CD14-positive monocyte (primary cell): ENCODE data around the gene CUTA. TPM values are rescaled to one million over a fixed set of nuclear protein-coding genes. Genes with fewer than 3 reads are reported as not detected.
A peak's percentile ranks its signal among the peaks of the same experiment; 100 is the strongest.

Source experiments
- DNase-seq, 3 donors: peaks; one replicate each; pipeline ENCODE4 v3.0.0-alpha.2; 2011 to 2022
- H2AFZ ChIP-seq: 2 replicates; pipeline ENCODE4 v1.6.0; 2012; ENCODE audit warnings: mild to moderate bottlenecking, low read depth, low read length, inconsistent platforms; ENCODE audit not compliant: insufficient read depth, poor library complexity, severe bottlenecking
- H3K27ac ChIP-seq, 2 donors: 1 replicate in 1 of 2; 2 replicates in 1 of 2; pipeline ENCODE4 v1.5.1; 2012 to 2013; ENCODE audit warnings: low read length in 2 of 2, control low read depth in 1 of 2, inconsistent platforms in 1 of 2, low read depth in 1 of 2, mild to moderate bottlenecking in 1 of 2
- H3K27me3 ChIP-seq, 2 donors: one replicate each; pipeline versions ENCODE4 v1.6.0 to v1.6.1; 2011 to 2013; ENCODE audit warnings: low read length in 2 of 2; ENCODE audit not compliant: control insufficient read depth in 2 of 2, insufficient read depth in 2 of 2
- H3K36me3 ChIP-seq, 2 donors: replicated peaks in 1 of 2; 1 replicate in 1 of 2; 2 replicates in 1 of 2; pipeline versions ENCODE4 v1.5.1 to v1.6.1; 2012 to 2013; ENCODE audit warnings: low read length in 2 of 2, control low read depth in 1 of 2, inconsistent platforms in 1 of 2, mild to moderate bottlenecking in 1 of 2; ENCODE audit not compliant: insufficient read depth in 2 of 2, control insufficient read depth in 1 of 2
- H3K4me1 ChIP-seq, 2 donors: 1 replicate in 1 of 2; 2 replicates in 1 of 2; pipeline versions ENCODE4 v1.5.1 to v1.6.1; 2012 to 2013; ENCODE audit warnings: low read length in 2 of 2, control low read depth in 1 of 2, inconsistent platforms in 1 of 2, mild to moderate bottlenecking in 1 of 2, moderate library complexity in 1 of 2; ENCODE audit not compliant: insufficient read depth in 2 of 2, control insufficient read depth in 1 of 2
- H3K4me2 ChIP-seq: replicated peaks from 2 replicates; pipeline ENCODE3; 2012; ENCODE audit warnings: low read length, moderate library complexity, mild to moderate bottlenecking; ENCODE audit not compliant: poor library complexity, severe bottlenecking; ENCODE audit errors: extremely low read depth
- H3K4me3 ChIP-seq, 3 experiments: fragments of 200-600 bp in 1 of 3; sonication (generic) in 1 of 3; replicated peaks in 1 of 3; 1 replicate in 2 of 3; 2 replicates in 1 of 3; pipeline ENCODE4 v1.5.1; 2011 to 2013; ENCODE audit warnings: low read length in 3 of 3, mild to moderate bottlenecking in 3 of 3, control low read depth in 2 of 3, low read depth in 2 of 3, inconsistent platforms in 1 of 3, moderate library complexity in 1 of 3
- H3K79me2 ChIP-seq: 2 replicates; pipeline ENCODE4 v1.6.0; 2012; ENCODE audit warnings: mild to moderate bottlenecking, control low read depth, inconsistent platforms, low read length, moderate library complexity; ENCODE audit not compliant: insufficient read depth
- H3K9ac ChIP-seq: 2 replicates; pipeline ENCODE4 v1.6.0; 2017; ENCODE audit warnings: low read length, mild to moderate bottlenecking; ENCODE audit not compliant: insufficient read depth, poor library complexity, severe bottlenecking
- H3K9me3 ChIP-seq, 2 donors: replicated peaks in 1 of 2; 1 replicate in 1 of 2; 2 replicates in 1 of 2; pipeline versions ENCODE4 v1.5.1 to v1.6.1; 2012 to 2013; ENCODE audit warnings: low read length in 2 of 2, control low read depth in 1 of 2; ENCODE audit not compliant: control insufficient read depth in 1 of 2, insufficient read depth in 1 of 2
- H4K20me1 ChIP-seq: 2 replicates; pipeline ENCODE4 v1.6.0; 2012; ENCODE audit warnings: mild to moderate bottlenecking, low read length, control low read depth, moderate library complexity; ENCODE audit not compliant: insufficient read depth
- H3K27ac Mint-ChIP-seq, 7 donors: one replicate each; pipeline ENCODE4 v1.8.0; 2020; ENCODE audit warnings: mild to moderate bottlenecking in 7 of 7, mixed read lengths in 7 of 7, moderate library complexity in 6 of 7, inconsistent platforms in 2 of 7
- H3K27me3 Mint-ChIP-seq, 3 donors: one replicate each; pipeline ENCODE4 v1.8.0; 2021 to 2022; ENCODE audit warnings: low read depth in 3 of 3, mild to moderate bottlenecking in 3 of 3, mixed read lengths in 3 of 3, moderate library complexity in 3 of 3, inconsistent platforms in 1 of 3
- H3K36me3 Mint-ChIP-seq, 2 donors: one replicate each; pipeline ENCODE4 v1.8.0; 2020; ENCODE audit warnings: mixed read lengths in 2 of 2, inconsistent platforms in 1 of 2, mild to moderate bottlenecking in 1 of 2
- H3K4me1 Mint-ChIP-seq: one replicate; pipeline ENCODE4 v1.8.0; 2020; ENCODE audit warnings: mild to moderate bottlenecking, mixed read lengths
- H3K4me3 Mint-ChIP-seq, 2 donors: one replicate each; pipeline ENCODE4 v1.8.0; 2020; ENCODE audit warnings: mild to moderate bottlenecking in 2 of 2, mixed read lengths in 2 of 2, moderate library complexity in 1 of 2
- H3K9me3 Mint-ChIP-seq, 7 donors: one replicate each; pipeline ENCODE4 v1.8.0; 2020 to 2022; ENCODE audit warnings: mixed read lengths in 7 of 7, mild to moderate bottlenecking in 6 of 7, moderate library complexity in 6 of 7, inconsistent platforms in 2 of 7
- CTCF ChIP-seq: fragments of 200-600 bp; IDR thresholded peaks from one replicate; pipeline ENCODE4 v1.8.0; 2022; ENCODE audit warnings: antibody characterized with exemption, mild to moderate bottlenecking
- whole genome bisulfite sequencing: methylation state at CpG from one replicate; pipeline ENCODE4 v1.1.5; 2013; ENCODE audit warnings: missing lambda C conversion rate; ENCODE audit not compliant: insufficient coverage; 5-methylcytosine and 5-hydroxymethylcytosine counted together
- intact Hi-C, 2 donors: fragments of 100-400 bp; cut with micrococcal nuclease; formaldehyde crosslinking; loops; one replicate each; pipeline versions ENCODE4 v1.15.0 to v1.15.1; 2023
- polyA plus RNA-seq, 3 donors: library from polyadenylated mRNA; depleted of rRNA in 1 of 3; unstranded in 2 of 3; stranded (reverse) in 1 of 3; fragments of 300-500 nt in 2 of 3; fragments of >200 nt in 1 of 3; fragmentation: Illumina TruSeq in 2 of 3; gene quantifications; 1 replicate in 2 of 3; 2 replicates in 1 of 3; pipeline ENCODE4 v1.2.3, GENCODE V29; 2012 to 2021

Gene CUTA
- polyA plus RNA-seq, 3 donors, result 137 to 160 (median 153) TPM

- Histone ChIP-seq H3K4me2 (peak overlapping the region; percentile 81), H3K27me3 (peaks cover 0 to 3% of the 10 kb centered on the region in 2 donors), H3K4me3 (peak overlapping the region; percentile 2 to 69 (median 6)), H2AFZ (peak overlapping the region; percentile 78), H3K9ac (peak overlapping the region; percentile 44), H3K36me3 (peaks cover 4 to 12% of the 10 kb centered on the region in 2 donors), H4K20me1 (no peaks in the 10 kb centered on the region), H3K79me2 (no peaks in the 10 kb centered on the region), H3K27ac (no peak overlapping the region), H3K9me3 (no peaks in the 10 kb centered on the region), H3K4me1 (peaks cover 35 to 49% of the 10 kb centered on the region in 2 donors)
- no CpG with 5 or more reads among the region's 12 CpGs for WGBS
- peak overlapping the region; percentile 62 to 84 for H3K4me3 Mint-ChIP-seq
- peaks cover 0 to 5% (median 0%) of the 10 kb centered on the region in 7 donors for H3K9me3 Mint-ChIP-seq
- no peak for TF ChIP-seq CTCF
- intact Hi-C loops, result no loop called here
- peaks cover 20 to 36% (median 21%) of the 10 kb centered on the region in 3 donors for H3K27me3 Mint-ChIP-seq
- peak overlapping the region in 4 of 7 donors; percentile 26 to 71 (median 46) for H3K27ac Mint-ChIP-seq
- H3K4me1 Mint-ChIP-seq, result peaks cover 60% of the 10 kb centered on the region
- peak in 2 of 3 donors; percentile 34 to 42 for DNase-seq
- peaks cover 12 to 28% of the 10 kb centered on the region in 2 donors for H3K36me3 Mint-ChIP-seq
These were observed 14.1 kb upstream of the CUTA start for GRCh38 chr6:33431880-33432541.

GRCh38 chr6:33430991-33431879 is 13.3 kb upstream of the CUTA start:
- Mint-ChIP-seq H3K4me3 (peak overlapping the region; percentile 71 to 84), H3K36me3 (peaks cover 9 to 24% of the 10 kb centered on the region in 2 donors), H3K9me3 (peaks cover 0 to 5% (median 0%) of the 10 kb centered on the region in 7 donors), H3K4me1 (peaks cover 67% of the 10 kb centered on the region), H3K27ac (peak overlapping the region in 2 of 7 donors; percentile 61 to 70), H3K27me3 (peaks cover 20 to 39% (median 23%) of the 10 kb centered on the region in 3 donors)
- TF ChIP-seq CTCF, result no peak
- WGBS, result 0% methylated on average over 6 of the region's 12 CpGs
- Histone ChIP-seq H3K27ac (no peak overlapping the region), H3K9ac (peak overlapping the region; percentile 44), H3K9me3 (no peaks in the 10 kb centered on the region), H3K4me1 (peaks cover 41 to 55% of the 10 kb centered on the region in 2 donors), H3K4me2 (peak overlapping the region; percentile 81), H3K27me3 (peaks cover 0 to 3% of the 10 kb centered on the region in 2 donors), H2AFZ (peak overlapping the region; percentile 78), H3K79me2 (no peaks in the 10 kb centered on the region), H3K36me3 (peaks cover 4 to 7% of the 10 kb centered on the region in 2 donors), H3K4me3 (peak overlapping the region; percentile 4 to 69 (median 6)), H4K20me1 (no peaks in the 10 kb centered on the region)
- DNase-seq, result peak in 2 of 3 donors; percentile 24 to 48
- intact Hi-C loops, result no loop called here
